Liver (tissue), 3 donors: ENCODE results near the gene MNAT1.

ENCODE experiments used
- GABPA ChIP-seq, 2 donors: IDR thresholded peaks in 1 of 2; conservative IDR thresholded peaks in 1 of 2; 2 replicates each; pipeline ENCODE4 v1.6.1; 2016; ENCODE audit warnings: antibody characterized with exemption in 2 of 2, mild to moderate bottlenecking in 1 of 2, moderate library complexity in 1 of 2
- HNF4G ChIP-seq: IDR thresholded peaks from 2 replicates; pipeline ENCODE4 v1.6.1; 2016; ENCODE audit warnings: antibody characterized with exemption
- JUND ChIP-seq, 2 donors: IDR thresholded peaks; 2 replicates each; pipeline ENCODE4 v1.6.1; 2016; ENCODE audit warnings: antibody characterized with exemption in 2 of 2
- RAD21 ChIP-seq, 2 donors: IDR thresholded peaks; 2 replicates each; pipeline ENCODE4 v1.6.1; 2016; ENCODE audit warnings: antibody characterized with exemption in 2 of 2, mild to moderate bottlenecking in 2 of 2
- SP1 ChIP-seq: IDR thresholded peaks from 2 replicates; pipeline ENCODE4 v1.6.1; 2018; ENCODE audit warnings: antibody characterized with exemption, mild to moderate bottlenecking
- TAF1 ChIP-seq: conservative IDR thresholded peaks from 2 replicates; pipeline ENCODE4 v1.6.1; 2016; ENCODE audit warnings: antibody characterized with exemption, mild to moderate bottlenecking
- YY1 ChIP-seq: IDR thresholded peaks from 2 replicates; pipeline ENCODE4 v1.6.1; 2016; ENCODE audit warnings: antibody characterized with exemption, mild to moderate bottlenecking
- TF ChIP-seq, protein P1 (sequence below): fragments of 150-350 bp; IDR thresholded peaks from 2 replicates; pipeline ENCODE4 v1.5.1; 2017; ENCODE audit warnings: improper control_type of control experiment, low read depth, low read length; ENCODE audit not compliant: missing input control
- TF ChIP-seq, protein P2 (sequence below): IDR thresholded peaks from 2 replicates; pipeline ENCODE4 v1.6.1; 2016; ENCODE audit warnings: antibody characterized with exemption
- TF ChIP-seq, protein P3 (sequence below): IDR thresholded peaks from 2 replicates; pipeline ENCODE4 v1.6.1; 2016; ENCODE audit warnings: antibody characterized with exemption, mild to moderate bottlenecking
- donor health status: healthy.
- donor health status: healthy.

DNA sequence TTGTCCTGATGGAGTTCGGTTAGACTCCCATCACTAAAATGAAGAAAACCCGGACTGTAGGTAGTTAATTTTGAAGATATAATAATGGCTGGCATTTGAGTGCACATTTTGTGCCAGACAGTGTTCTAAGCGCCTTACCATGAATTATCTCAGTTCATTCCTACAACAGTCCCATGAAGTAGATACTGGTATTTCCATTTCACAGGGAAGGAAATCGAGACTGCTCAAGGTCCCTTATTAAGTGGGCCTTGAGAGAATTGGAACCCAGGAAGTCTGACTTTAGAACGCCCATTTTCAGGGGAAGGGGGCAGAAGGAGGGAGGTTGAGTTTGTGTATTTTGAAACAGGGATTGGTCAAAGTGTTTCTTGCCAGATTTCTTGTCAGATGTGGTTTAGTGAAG lies 855 bp downstream of the MNAT1 start:
- TF ChIP-seq HNF4G, result no peak
- TF ChIP-seq RAD21 (IDR thresholded peaks at IDR 0.05), result no peak
- TF ChIP-seq JUND (IDR thresholded peaks at IDR 0.05), result no peak
- no peak for TF ChIP-seq SP1
- TF ChIP-seq, protein P1, sequence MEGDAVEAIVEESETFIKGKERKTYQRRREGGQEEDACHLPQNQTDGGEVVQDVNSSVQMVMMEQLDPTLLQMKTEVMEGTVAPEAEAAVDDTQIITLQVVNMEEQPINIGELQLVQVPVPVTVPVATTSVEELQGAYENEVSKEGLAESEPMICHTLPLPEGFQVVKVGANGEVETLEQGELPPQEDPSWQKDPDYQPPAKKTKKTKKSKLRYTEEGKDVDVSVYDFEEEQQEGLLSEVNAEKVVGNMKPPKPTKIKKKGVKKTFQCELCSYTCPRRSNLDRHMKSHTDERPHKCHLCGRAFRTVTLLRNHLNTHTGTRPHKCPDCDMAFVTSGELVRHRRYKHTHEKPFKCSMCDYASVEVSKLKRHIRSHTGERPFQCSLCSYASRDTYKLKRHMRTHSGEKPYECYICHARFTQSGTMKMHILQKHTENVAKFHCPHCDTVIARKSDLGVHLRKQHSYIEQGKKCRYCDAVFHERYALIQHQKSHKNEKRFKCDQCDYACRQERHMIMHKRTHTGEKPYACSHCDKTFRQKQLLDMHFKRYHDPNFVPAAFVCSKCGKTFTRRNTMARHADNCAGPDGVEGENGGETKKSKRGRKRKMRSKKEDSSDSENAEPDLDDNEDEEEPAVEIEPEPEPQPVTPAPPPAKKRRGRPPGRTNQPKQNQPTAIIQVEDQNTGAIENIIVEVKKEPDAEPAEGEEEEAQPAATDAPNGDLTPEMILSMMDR, result no peak
- no peak for TF ChIP-seq GABPA (IDR thresholded peaks at IDR 0.05 in 1 of 2, conservative IDR thresholded peaks at IDR 0.05 in 1 of 2)
- TF ChIP-seq, protein P2, sequence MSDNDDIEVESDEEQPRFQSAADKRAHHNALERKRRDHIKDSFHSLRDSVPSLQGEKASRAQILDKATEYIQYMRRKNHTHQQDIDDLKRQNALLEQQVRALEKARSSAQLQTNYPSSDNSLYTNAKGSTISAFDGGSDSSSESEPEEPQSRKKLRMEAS, result no peak
- TF ChIP-seq YY1, result no peak
- TF ChIP-seq TAF1, result no peak
- TF ChIP-seq, protein P3, sequence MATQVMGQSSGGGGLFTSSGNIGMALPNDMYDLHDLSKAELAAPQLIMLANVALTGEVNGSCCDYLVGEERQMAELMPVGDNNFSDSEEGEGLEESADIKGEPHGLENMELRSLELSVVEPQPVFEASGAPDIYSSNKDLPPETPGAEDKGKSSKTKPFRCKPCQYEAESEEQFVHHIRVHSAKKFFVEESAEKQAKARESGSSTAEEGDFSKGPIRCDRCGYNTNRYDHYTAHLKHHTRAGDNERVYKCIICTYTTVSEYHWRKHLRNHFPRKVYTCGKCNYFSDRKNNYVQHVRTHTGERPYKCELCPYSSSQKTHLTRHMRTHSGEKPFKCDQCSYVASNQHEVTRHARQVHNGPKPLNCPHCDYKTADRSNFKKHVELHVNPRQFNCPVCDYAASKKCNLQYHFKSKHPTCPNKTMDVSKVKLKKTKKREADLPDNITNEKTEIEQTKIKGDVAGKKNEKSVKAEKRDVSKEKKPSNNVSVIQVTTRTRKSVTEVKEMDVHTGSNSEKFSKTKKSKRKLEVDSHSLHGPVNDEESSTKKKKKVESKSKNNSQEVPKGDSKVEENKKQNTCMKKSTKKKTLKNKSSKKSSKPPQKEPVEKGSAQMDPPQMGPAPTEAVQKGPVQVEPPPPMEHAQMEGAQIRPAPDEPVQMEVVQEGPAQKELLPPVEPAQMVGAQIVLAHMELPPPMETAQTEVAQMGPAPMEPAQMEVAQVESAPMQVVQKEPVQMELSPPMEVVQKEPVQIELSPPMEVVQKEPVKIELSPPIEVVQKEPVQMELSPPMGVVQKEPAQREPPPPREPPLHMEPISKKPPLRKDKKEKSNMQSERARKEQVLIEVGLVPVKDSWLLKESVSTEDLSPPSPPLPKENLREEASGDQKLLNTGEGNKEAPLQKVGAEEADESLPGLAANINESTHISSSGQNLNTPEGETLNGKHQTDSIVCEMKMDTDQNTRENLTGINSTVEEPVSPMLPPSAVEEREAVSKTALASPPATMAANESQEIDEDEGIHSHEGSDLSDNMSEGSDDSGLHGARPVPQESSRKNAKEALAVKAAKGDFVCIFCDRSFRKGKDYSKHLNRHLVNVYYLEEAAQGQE, result no peak
